ENCODE data around the gene HOXB3.

The HOXB3 gene

DNA sequence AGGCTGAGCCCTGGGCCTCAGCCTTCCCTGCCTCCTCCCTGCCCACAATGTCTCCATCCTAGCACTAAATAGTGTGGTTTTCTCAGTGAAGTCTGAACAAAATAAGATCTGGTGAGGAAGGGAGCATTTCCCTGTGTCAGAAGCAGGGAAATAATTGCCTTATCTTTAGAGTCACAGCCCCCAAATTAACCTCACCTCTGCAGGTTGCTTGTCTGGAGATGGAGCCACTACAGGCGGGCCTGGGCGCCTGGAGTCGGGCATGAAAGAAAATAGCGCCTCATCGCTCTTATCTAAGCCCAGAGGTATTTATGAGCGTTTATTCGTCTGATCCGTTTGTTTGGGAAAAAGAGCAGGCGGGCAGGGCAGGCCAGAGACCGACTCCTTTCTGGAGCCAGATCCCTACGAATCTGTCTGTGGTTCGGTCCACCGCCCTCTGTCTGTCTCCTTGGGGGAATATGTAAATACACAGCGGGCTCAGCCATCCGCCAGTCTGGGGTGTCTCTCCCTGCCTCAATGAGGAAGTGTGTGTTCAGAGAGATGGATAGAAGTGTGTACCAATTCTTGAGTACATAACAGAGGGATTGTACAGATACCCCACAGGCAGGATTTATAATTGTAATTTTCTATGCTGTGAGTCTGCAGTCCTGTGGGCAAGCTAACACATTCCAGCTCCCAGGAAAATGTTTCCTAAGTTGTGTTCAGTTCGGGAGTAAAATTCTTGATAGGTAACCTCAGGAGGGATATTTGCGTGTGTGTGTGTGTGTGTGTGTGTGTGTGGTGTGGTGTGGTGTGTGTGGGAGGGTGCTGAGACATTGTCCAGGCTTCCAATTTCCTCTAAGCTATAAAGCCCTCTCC, 10.4 kb upstream of the HOXB3 start:
- in situ Hi-C loops (cut with MboI; ENCODE audit: low sequenced_read_pairs) = no loop called here

DNA sequence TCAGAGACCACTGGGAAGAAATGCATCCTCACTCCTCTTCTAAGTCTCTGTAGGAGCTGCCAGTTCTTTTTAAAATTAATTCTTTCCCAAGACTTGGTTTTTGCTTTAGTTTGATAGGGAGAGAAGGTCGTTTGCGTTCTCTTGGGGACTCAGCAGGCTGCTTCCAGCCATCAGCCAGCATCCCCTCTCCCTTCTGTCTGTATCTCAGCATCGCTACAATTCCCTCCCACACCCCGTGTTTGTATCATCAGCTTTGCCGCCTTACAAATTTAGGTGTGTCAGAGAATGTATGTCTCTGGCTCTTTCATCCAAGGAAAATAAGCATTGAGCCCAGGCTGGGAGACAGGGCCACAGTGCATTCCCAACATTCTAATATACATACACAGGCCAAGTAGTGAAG, 9.3 kb upstream of the HOXB3 start:
- in situ Hi-C loops (cut with MboI; ENCODE audit: low sequenced_read_pairs) = no loop called here

- in situ Hi-C loops (cut with MboI; ENCODE audit: low sequenced_read_pairs) = no loop called here
These were observed 8.7 kb upstream of the HOXB3 start for GRCh38 chr17:48598736-48599135.

DNA sequence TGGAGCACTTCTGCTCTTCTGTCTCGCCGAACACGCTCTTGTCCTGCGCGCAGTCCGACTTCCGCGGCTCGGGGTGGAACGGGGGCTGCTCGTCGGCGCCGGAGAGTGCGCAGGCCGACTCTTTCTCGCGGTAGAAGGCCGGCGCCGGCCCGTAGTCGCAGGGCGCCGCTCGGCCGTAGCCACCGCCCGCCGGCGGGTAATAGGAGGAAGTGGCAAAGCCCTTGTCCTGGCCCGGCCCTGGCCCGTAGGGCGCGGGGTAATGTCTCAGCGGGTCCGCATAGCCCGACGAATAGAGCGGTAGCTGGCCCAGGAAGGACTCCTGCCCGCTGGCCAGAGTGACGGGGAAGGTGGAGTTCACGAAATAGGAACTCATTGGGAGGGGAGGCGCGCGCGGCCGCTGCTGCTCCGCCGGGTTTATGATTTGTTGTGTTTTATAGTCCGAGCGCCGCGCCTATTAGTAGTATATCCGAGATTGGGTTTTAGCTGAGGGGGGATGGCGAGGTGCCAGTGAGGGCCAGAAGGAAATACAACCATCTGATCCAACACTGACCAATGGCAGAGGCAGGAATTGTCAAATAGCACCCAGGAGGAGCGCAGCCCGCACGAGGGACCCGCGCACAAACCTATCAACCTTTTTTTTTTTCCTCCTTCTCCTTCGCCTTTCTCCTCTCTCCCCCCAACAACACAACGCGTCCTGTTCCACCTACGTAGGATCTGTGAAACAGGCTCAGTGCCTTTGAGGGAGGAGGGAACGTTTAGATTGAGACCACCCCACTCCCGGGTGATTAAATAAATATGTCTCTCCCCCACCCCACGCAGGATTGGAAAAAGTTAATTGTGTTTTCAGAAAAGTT, 8.0 kb upstream of the HOXB3 start:
- in situ Hi-C loops (cut with MboI; ENCODE audit: low sequenced_read_pairs) = no loop called here

- in situ Hi-C loops (cut with MboI; ENCODE audit: low sequenced_read_pairs) = no loop called here
These were observed 7.4 kb upstream of the HOXB3 start for GRCh38 chr17:48597528-48597777.

DNA sequence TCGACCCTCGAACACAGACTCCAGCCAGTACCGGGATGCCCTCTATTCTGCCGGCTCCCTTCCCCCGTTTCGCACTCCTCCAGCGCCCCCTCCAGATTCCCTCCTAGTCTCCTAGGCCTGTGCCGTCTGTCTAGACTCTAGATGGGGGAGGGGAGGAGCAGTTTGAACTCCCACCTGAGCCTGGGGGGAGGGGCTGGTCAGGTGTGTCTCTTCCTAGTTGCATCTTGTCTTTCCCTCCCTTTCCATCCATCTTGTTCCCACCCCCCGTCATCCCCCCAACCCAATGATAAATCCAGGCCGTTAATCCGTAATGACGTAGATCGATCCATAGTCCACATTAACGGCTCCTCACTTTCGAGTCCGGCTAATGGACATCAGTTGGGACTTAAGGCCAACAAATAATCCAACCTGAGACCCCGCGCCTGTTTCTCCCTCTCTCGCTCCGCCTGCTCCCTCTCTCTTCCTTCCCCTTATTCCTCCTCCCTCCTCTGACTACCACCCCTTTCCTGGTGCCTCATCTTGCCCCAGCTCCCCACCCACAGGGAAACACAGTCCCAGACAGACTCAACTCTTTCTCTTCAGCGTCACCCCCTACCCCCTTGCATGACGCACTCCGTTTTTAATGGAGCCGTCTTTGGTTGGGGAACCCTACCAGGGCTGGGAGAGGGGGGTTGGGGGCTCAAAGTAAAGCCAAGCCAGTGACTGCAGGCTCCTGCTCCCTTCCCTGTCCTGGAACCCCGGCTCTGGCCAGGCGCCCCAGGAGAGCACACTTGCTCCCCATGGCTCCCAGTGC, 6.9 kb upstream of the HOXB3 start:
- in situ Hi-C loops (cut with MboI; ENCODE audit: low sequenced_read_pairs) = no loop called here

GRCh38 chr17:48596000-48596734, 6.1 kb upstream of the HOXB3 start:
- in situ Hi-C loops (cut with MboI; ENCODE audit: low sequenced_read_pairs) = no loop called here

DNA sequence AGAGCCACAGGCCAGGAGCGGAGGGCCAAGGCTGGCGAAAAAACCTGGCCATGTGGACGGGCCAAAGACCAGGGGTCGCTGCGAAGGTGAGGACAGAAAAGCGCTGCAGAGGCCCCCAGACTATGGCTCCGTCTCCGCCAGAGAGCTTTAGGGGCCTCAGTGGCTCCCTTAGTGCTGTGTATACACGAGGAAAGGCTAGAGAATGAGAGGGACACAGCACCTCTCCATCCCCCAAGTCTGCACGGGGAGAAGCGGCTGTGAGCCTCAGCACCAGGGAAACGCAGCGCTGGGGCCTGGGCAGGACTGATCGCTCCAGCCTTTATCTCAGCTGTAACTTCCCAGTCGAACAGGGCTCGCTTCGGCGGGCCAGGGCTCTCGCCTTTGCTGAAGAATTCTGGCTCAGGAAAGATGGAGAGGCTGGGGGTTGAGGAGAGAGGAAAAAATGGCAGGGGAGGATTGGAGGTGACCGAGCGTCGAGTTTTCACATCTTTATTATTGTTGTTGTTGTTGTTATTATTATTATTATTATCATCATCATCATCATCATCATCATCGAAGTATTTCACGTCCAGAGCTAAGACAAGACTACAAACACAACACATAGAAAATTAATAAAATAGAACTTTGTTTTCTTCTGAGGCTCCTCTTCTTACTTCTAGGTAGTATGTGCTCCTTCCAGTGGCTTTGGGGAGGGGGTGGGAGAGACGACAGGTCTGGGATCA, 5.4 kb upstream of the HOXB3 start:
- in situ Hi-C loops (cut with MboI; ENCODE audit: low sequenced_read_pairs) = no loop called here

DNA sequence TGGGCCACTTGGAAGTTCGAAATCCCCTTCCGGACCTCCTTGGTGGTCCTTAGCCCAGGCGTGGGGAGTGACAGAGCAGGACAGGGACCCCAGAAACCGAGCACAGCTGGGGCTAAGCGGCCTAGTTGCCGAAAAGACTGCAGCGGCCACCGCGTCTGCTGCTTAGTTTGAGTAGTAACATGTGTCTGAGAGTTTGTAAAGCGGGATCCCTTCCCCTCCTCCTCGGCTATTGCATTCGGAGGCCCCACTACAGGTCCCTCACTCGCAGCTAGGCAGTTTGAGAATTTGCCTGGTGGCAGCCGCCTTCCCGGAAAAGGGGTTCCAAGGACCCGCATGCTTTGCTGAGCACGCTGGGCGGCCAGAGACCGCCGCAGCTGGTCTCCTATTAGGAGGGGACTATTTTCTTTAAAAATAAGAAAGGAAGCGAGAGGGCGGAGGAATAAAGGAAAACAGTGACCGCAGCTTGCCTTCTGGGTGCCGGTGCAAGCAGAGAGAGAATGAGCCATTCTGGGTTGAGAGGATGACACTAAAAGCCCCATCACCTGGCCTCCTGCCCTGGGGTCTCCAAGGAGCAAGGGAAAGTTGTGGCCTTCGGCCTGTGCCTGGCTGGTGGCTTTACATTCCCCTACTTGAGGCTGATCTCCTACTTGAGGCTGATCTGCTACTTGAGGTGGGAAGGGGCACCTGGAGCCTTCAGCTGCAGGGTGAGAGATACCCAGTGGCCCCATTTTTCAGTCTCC, 4.7 kb upstream of the HOXB3 start:
- in situ Hi-C loops (cut with MboI; ENCODE audit: low sequenced_read_pairs) = no loop called here

- in situ Hi-C loops (cut with MboI; ENCODE audit: low sequenced_read_pairs) = no loop called here
These were observed 3.9 kb upstream of the HOXB3 start for GRCh38 chr17:48593840-48594537.

GRCh38 chr17:48593126-48593829, 3.2 kb upstream of the HOXB3 start, which contains the start of gene HOXB5:
HOXB5 (minus strand) TSS chr17:48593779; CDS start chr17:48593682, 97 bp downstream.
- in situ Hi-C loops (cut with MboI; ENCODE audit: low sequenced_read_pairs) = no loop called here

GRCh38 chr17:48592577-48592976, 2.5 kb upstream of the HOXB3 start:
- in situ Hi-C loops (cut with MboI; ENCODE audit: low sequenced_read_pairs) = no loop called here

DNA sequence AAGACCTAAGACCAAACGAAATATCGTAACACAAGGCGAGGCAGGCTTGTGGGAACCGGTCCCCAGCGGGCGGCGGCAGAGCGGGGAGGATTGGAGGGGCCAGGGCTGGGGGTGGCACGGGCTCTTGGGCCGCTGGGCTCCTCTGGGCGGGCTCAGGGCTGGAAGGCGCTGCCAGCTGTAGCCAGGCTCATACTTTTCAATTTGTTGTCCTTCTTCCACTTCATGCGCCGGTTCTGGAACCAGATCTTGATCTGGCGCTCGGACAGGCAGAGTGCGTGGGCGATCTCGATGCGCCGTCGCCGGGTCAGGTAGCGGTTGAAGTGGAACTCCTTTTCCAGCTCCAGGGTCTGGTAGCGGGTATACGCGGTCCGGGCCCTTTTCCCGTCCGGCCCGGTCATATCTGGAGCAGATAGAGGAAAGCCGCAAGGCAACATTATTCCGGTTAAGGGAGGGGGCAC, 2.0 kb upstream of the HOXB3 start:
- in situ Hi-C loops (cut with MboI; ENCODE audit: low sequenced_read_pairs) = no loop called here

GRCh38 chr17:48591255-48592056, 1.4 kb upstream of the HOXB3 start:
- in situ Hi-C loops (cut with MboI; ENCODE audit: low sequenced_read_pairs) = no loop called here

DNA sequence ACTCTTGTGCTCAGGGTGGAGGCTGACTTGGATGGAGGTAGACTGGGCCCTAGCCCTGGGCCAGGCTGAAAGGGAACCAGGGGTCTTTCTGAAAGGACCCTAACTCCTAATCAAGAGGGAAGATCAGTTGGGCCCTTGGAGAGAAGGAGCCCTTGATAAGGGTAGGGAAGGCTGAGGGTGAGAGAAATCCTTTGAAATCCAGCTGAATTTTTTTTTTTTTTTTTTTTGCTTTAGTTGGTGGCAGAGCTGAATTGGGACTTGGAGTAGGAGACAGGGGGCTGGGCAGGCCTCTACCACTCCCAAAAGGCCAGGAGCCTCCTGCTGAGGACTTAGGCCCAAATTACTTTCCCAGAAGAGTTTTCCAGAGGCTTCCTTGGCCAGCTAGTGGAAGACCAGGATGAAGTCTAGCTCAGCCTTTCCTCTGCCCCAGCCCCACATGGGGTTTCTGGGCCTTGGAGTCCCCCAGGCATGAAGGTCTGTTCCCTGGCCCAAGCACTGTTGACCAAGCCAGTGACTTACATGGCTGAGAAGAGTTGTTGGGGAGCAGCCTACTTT, 643 bp upstream of the HOXB3 start:
- in situ Hi-C loops (cut with MboI; ENCODE audit: low sequenced_read_pairs) = no loop called here

- in situ Hi-C loops (cut with MboI; ENCODE audit: low sequenced_read_pairs) = no loop called here
These were observed 796 bp downstream of the HOXB3 start for GRCh38 chr17:48589060-48589830.

Data from HL-60/S4 (cell line).